GM12878 (cell line): ENCODE data around the gene NCAM1. TPM values are rescaled to one million over a fixed set of nuclear protein-coding genes. Genes with fewer than 3 reads are reported as not detected.

Source experiments
- ATAC-seq: fragments of 200-7000 bp; cut with Tn5 transposase; 3 replicates; pipeline ENCODE4 v1.9.1; 2020; ENCODE audit warnings: mild to moderate bottlenecking, moderate library complexity
- BruUV-seq: library from RNA; stranded (reverse); fragments of 400-500 nt; replicated peaks from 2 replicates; lab custom pipeline; 2021; lab: Mats Ljungman, UMichigan
- CTCF ChIA-PET: fragments of 300-600 bp; sonication (Branson Sonifier 250); formaldehyde crosslinking; extraction: SDS; loops from one replicate; lab custom pipeline; 2021; ENCODE audit warnings: inconsistent platforms; lab: Yijun Ruan, JAX
- POLR2A ChIA-PET: fragments of 350-600 bp; formaldehyde crosslinking; extraction: SDS; loops from one replicate; lab custom pipeline; 2021; ENCODE audit warnings: inconsistent platforms; lab: Charles Lee
- RAD21 ChIA-PET: fragments of 300-600 bp; sonication (Branson Sonifier 250); formaldehyde crosslinking; loops from one replicate; lab custom pipeline; 2023; ENCODE audit warnings: antibody characterized with exemption; ENCODE audit not compliant: unreplicated experiment; lab: Charles Lee
- SMC1A ChIA-PET: fragments of 300-600 bp; sonication (Branson Sonifier 250); formaldehyde crosslinking; loops from one replicate; lab custom pipeline; 2023; ENCODE audit not compliant: unreplicated experiment, uncharacterized antibody; lab: Charles Lee
- DNase-seq: peaks from one replicate; pipeline ENCODE4 v3.0.0-alpha.2; 2011; ENCODE audit warnings: low read depth, low spot score
- FAIRE-seq: peaks from 3 replicates; lab custom pipeline; 2011; peaks lifted over from hg19 to GRCh38; lab: Jason Lieb, UNC
- H2AFZ ChIP-seq: 2 replicates; pipeline ENCODE4 v1.6.0; 2011; ENCODE audit warnings: low read depth, low read length, control low read depth; ENCODE audit not compliant: control insufficient read depth
- H3K27ac ChIP-seq: 2 replicates; pipeline ENCODE4 v1.5.1; 2011; ENCODE audit warnings: control low read depth; ENCODE audit not compliant: control insufficient read depth, insufficient read depth
- H3K27me3 ChIP-seq, 2 experiments: replicated peaks in 1 of 2; 2 replicates each; pipeline versions ENCODE4 v1.6.0 to v1.6.1; 2011; ENCODE audit warnings: low read length in 1 of 2; ENCODE audit not compliant: control insufficient read depth in 2 of 2, insufficient read depth in 2 of 2
- H3K36me3 ChIP-seq, 2 experiments: 2 replicates each; pipeline ENCODE4 v1.5.1; 2011; ENCODE audit warnings: low read length in 1 of 2; ENCODE audit not compliant: control insufficient read depth in 2 of 2, insufficient read depth in 2 of 2
- H3K4me1 ChIP-seq: 2 replicates; pipeline ENCODE4 v1.6.1; 2011; ENCODE audit warnings: mild to moderate bottlenecking, low read length, moderate library complexity, mixed read lengths; ENCODE audit not compliant: control insufficient read depth, insufficient read depth
- H3K4me2 ChIP-seq: 2 replicates; pipeline ENCODE4 v1.6.0; 2011; ENCODE audit warnings: control low read depth; ENCODE audit not compliant: control insufficient read depth, insufficient read depth
- H3K4me3 ChIP-seq: fragments of 200-600 bp; sonication (generic); 2 replicates; pipeline ENCODE4 v1.5.1; 2016
- H3K79me2 ChIP-seq: 2 replicates; pipeline ENCODE4 v1.6.0; 2011; ENCODE audit warnings: low read length; ENCODE audit not compliant: control insufficient read depth, insufficient read depth
- H3K9ac ChIP-seq: 2 replicates; pipeline ENCODE4 v1.8.0; 2011; ENCODE audit warnings: low read length, control low read depth, mixed read lengths; ENCODE audit not compliant: control insufficient read depth, insufficient read depth
- H3K9me3 ChIP-seq: replicated peaks from 3 replicates; pipeline ENCODE4 v1.5.1; 2011; ENCODE audit warnings: mild to moderate bottlenecking, low read length; ENCODE audit not compliant: control insufficient read depth, insufficient read depth
- H4K20me1 ChIP-seq: 2 replicates; pipeline ENCODE4 v1.6.0; 2011; ENCODE audit not compliant: control insufficient read depth, insufficient read depth
- BMI1 ChIP-seq: fragments of 450-650 bp; IDR thresholded peaks from 2 replicates; pipeline ENCODE4 v1.6.1; 2016; ENCODE audit warnings: mild to moderate bottlenecking, moderate library complexity, borderline replicate concordance
- ELK1 ChIP-seq: IDR thresholded peaks from 2 replicates; pipeline ENCODE4 v1.6.1; 2012; ENCODE audit warnings: low read depth, low read length, improper control_type of control experiment
- FOS ChIP-seq: IDR thresholded peaks from 3 replicates; pipeline ENCODE4 v1.6.1; 2011; ENCODE audit warnings: borderline replicate concordance; ENCODE audit not compliant: insufficient read length; ENCODE audit errors: extremely low read depth
- JUNB ChIP-seq: IDR thresholded peaks from 2 replicates; pipeline ENCODE4 v1.6.1; 2016; ENCODE audit warnings: antibody characterized with exemption, mild to moderate bottlenecking
- NFYA ChIP-seq: IDR thresholded peaks from 2 replicates; pipeline ENCODE4 v1.6.1; 2011; ENCODE audit warnings: low read depth, mild to moderate bottlenecking, low read length, improper control_type of control experiment, borderline replicate concordance
- PAX5 ChIP-seq: IDR thresholded peaks from 2 replicates; pipeline ENCODE4 v1.6.1; 2011; ENCODE audit warnings: low read depth, low read length, borderline replicate concordance
- POLR2A ChIP-seq: IDR thresholded peaks from 2 replicates; pipeline ENCODE4 v1.6.1; 2011; ENCODE audit warnings: low read depth, mild to moderate bottlenecking, low read length
- RELB ChIP-seq: fragments of 450-650 bp; IDR thresholded peaks from 2 replicates; pipeline ENCODE4 v1.6.1; 2017; ENCODE audit warnings: low read depth, mild to moderate bottlenecking, moderate library complexity
- RFX5 ChIP-seq: IDR thresholded peaks from 2 replicates; pipeline ENCODE4 v1.6.1; 2011; ENCODE audit warnings: low read depth, low read length, improper control_type of control experiment
- SMARCA5 ChIP-seq: fragments of 450-650 bp; IDR thresholded peaks from 2 replicates; pipeline ENCODE4 v1.6.1; 2017; ENCODE audit warnings: mild to moderate bottlenecking
- SUZ12 ChIP-seq: fragments of 200-600 bp; sonication (generic); IDR thresholded peaks from one replicate; pipeline ENCODE4 v1.6.1; 2018; ENCODE audit warnings: antibody characterized with exemption, mild to moderate bottlenecking; ENCODE audit not compliant: unreplicated experiment
- TARDBP ChIP-seq: IDR thresholded peaks from 2 replicates; pipeline ENCODE4 v1.6.1; 2016; ENCODE audit warnings: borderline replicate concordance
- TBL1XR1 ChIP-seq: IDR thresholded peaks from 2 replicates; pipeline ENCODE4 v1.6.1; 2012; ENCODE audit warnings: low read depth, low read length, improper control_type of control experiment
- ZNF274 ChIP-seq: IDR thresholded peaks from one replicate; pipeline ENCODE4 v1.8.0; 2011; ENCODE audit not compliant: insufficient read length, insufficient read depth
- ZNF592 ChIP-seq: fragments of 450-650 bp; IDR thresholded peaks from 2 replicates; pipeline ENCODE4 v1.6.1; 2017; ENCODE audit warnings: mild to moderate bottlenecking, moderate library complexity
- ZZZ3 ChIP-seq: IDR thresholded peaks from 2 replicates; pipeline ENCODE4 v1.6.1; 2011; ENCODE audit warnings: low read depth; ENCODE audit not compliant: control insufficient read depth, insufficient read length
- WGBS: methylation state at CpG from one replicate; pipeline ENCODE4 v1.1.6; 2016; ENCODE audit warnings: low lambda C conversion rate; ENCODE audit not compliant: insufficient replicate concordance, insufficient coverage; ENCODE audit errors: missing lambda C conversion rate; 5-methylcytosine and 5-hydroxymethylcytosine counted together
- in situ Hi-C: fragments of 300-500 bp; cut with MboI; formaldehyde crosslinking; loops from 9 replicates; pipeline ENCODE4 v1.14.3; 2018; ENCODE audit warnings: mixed read lengths
- intact Hi-C: fragments of 100-400 bp; cut with micrococcal nuclease; formaldehyde crosslinking; loops from one replicate; pipeline ENCODE4 v1.14.2; 2022; ENCODE audit not compliant: unreplicated experiment
- polyA plus RNA-seq, 11 experiments: library from polyadenylated mRNA; depleted of rRNA in 4 of 11; unstranded in 6 of 11; stranded (reverse) in 5 of 11; fragments of >200 nt; fragmentation: Nextera tagmentation in 4 of 11; fragmentation: Illumina TruSeq in 1 of 11; extraction: Ambion mirVana in 4 of 11; extraction: Trizol in 1 of 11; gene quantifications; 1 replicate in 1 of 11; 2 replicates in 10 of 11; pipeline versions ENCODE4 v1.2.1 to v1.2.3, GENCODE V29; 2011 to 2016; ENCODE audit warnings: inconsistent platforms in 2 of 11, missing spikeins in 2 of 11, low read depth in 1 of 11
- total RNA-seq, 4 experiments: library from RNA; depleted of rRNA in 3 of 4; stranded (reverse); fragments of >200 nt in 3 of 4; fragmentation: Illumina TruSeq in 1 of 4; extraction: Trizol in 1 of 4; gene quantifications; 2 replicates each; pipeline versions ENCODE4 v1.2.1 to v1.2.3, GENCODE V29; 2013 to 2021

The NCAM1 gene
- total and polyA plus RNA-seq, 10 of the 15 experiments (the other 5 are each of a cell fraction or from before 2014, with no cell fraction given) = 0.10 to 0.23 (median 0.11) TPM; not detected in 7

- no peak for TF ChIP-seq NFYA
- no peak for TF ChIP-seq ZZZ3
- no peak for TF ChIP-seq PAX5
- no peak for TF ChIP-seq RFX5
Observed at GRCh38 chr11:113311536-113311935, 350.3 kb downstream of the NCAM1 start (continued).

GRCh38 chr11:113313601-113314000 is 352.4 kb downstream of the NCAM1 start:
- RAD21 ChIA-PET = no interaction called here
- no TSS peak for BruUV-seq
- no peaks in the 10 kb centered on the region for H3K9me3 ChIP-seq
- peaks cover 2% of the 10 kb centered on the region for H3K79me2 ChIP-seq
- peak overlapping the region; percentile 92 for H2AFZ ChIP-seq
- H3K36me3 ChIP-seq = no peaks in the 10 kb centered on the region
- POLR2A ChIA-PET = interaction anchor here (0.7 to 0.8 kb wide), 2 partner anchors 20 to 21 kb away, joined by 3 read pairs; no protein-coding TSS in a partner anchor
- no peak for TF ChIP-seq SMARCA5
- no peak for TF ChIP-seq ZNF274
- TF ChIP-seq ELK1 = no peak
- no peak for TF ChIP-seq SUZ12
- TF ChIP-seq ZNF592 = no peak
- no peak for TF ChIP-seq BMI1
- no peak for TF ChIP-seq RELB
- TF ChIP-seq JUNB = no peak
- TF ChIP-seq FOS = no peak
- TF ChIP-seq TARDBP = no peak
- no peak for TF ChIP-seq POLR2A
- TF ChIP-seq TBL1XR1 = no peak
- TF ChIP-seq, all 136 proteins: peak for 0
- WGBS = 98% methylated on average over 3 of the region's 3 CpGs
- H3K4me1 ChIP-seq = peaks cover 10% of the 10 kb centered on the region
- DNase-seq (no peak), FAIRE-seq (no peak), ATAC-seq (no peak)
- H3K9ac ChIP-seq = no peak overlapping the region
- intact Hi-C loops (no loop called here), in situ Hi-C loops (loop anchor here (5.0 to 10.0 kb wide), 2 partner anchors 219 to 461 kb away; partner anchors contain the start of genes CLDN25 and ZW10)
- H4K20me1 ChIP-seq = no peaks in the 10 kb centered on the region
- H3K27ac ChIP-seq = no peak overlapping the region
- peak overlapping the region; percentile 83 for H3K4me3 ChIP-seq
- H3K27me3 ChIP-seq = no peaks in the 10 kb centered on the region
- ChIA-PET SMC1A (interaction anchor here (0.9 to 1.4 kb wide), 2 partner anchors 16 to 219 kb away, joined by 3 to 4 read pairs; no protein-coding TSS in a partner anchor), CTCF (interaction anchor here (0.8 to 1.5 kb wide), 8 partner anchors 9 to 483 kb away, joined by 3 to 5 read pairs (median 3); no protein-coding TSS in a partner anchor)
- peak overlapping the region; percentile 75 for H3K4me2 ChIP-seq
